H9 (cell line): ENCODE data around the gene KLHL1. TPM values are rescaled to one million over a fixed set of nuclear protein-coding genes. Genes with fewer than 3 reads are reported as not detected.

ENCODE experiments used
- DNase-seq: peaks from one replicate; pipeline ENCODE4 v3.0.0-alpha.2; 2017
- H2AFZ ChIP-seq: one replicate; pipeline ENCODE4 v1.6.1; 2013; ENCODE audit warnings: mild to moderate bottlenecking, low read length, control low read depth, moderate library complexity
- H2AK5ac ChIP-seq: 2 replicates; pipeline ENCODE4 v1.6.1; 2013; ENCODE audit warnings: low read length, control low read depth, mixed read lengths; ENCODE audit not compliant: insufficient read length
- H2BK120ac ChIP-seq: one replicate; pipeline ENCODE4 v1.6.1; 2013; ENCODE audit warnings: low read depth, mild to moderate bottlenecking, low read length, control low read depth, inconsistent platforms; ENCODE audit not compliant: poor library complexity, severe bottlenecking
- H2BK12ac ChIP-seq: 2 replicates; pipeline ENCODE4 v1.6.1; 2013; ENCODE audit warnings: low read length, control low read depth, mixed read lengths, low read depth; ENCODE audit not compliant: insufficient read length
- H2BK15ac ChIP-seq: 2 replicates; pipeline ENCODE4 v1.6.1; 2013; ENCODE audit warnings: low read depth, low read length, control low read depth
- H2BK20ac ChIP-seq: one replicate; pipeline ENCODE4 v1.6.1; 2013; ENCODE audit warnings: low read depth, mild to moderate bottlenecking, low read length, control low read depth, inconsistent platforms; ENCODE audit not compliant: poor library complexity, severe bottlenecking
- H2BK5ac ChIP-seq: 2 replicates; pipeline ENCODE4 v1.6.1; 2013; ENCODE audit warnings: low read length, control low read depth, mixed read lengths; ENCODE audit not compliant: insufficient read length
- H3K14ac ChIP-seq: 2 replicates; pipeline ENCODE4 v1.6.1; 2013; ENCODE audit warnings: low read length, control low read depth; ENCODE audit not compliant: insufficient read depth
- H3K18ac ChIP-seq: 2 replicates; pipeline ENCODE4 v1.6.1; 2013; ENCODE audit warnings: low read depth, mild to moderate bottlenecking, mixed read lengths, low read length, control low read depth; ENCODE audit not compliant: insufficient read length
- H3K23ac ChIP-seq: 2 replicates; pipeline ENCODE4 v1.6.1; 2013; ENCODE audit warnings: low read length, control low read depth, mixed read lengths, low read depth; ENCODE audit not compliant: insufficient read length
- H3K23me2 ChIP-seq: 2 replicates; pipeline ENCODE4 v1.6.1; 2013; ENCODE audit warnings: low read depth, mild to moderate bottlenecking, mixed read lengths, low read length, control low read depth; ENCODE audit not compliant: insufficient read length, poor library complexity, severe bottlenecking
- H3K27ac ChIP-seq: 2 replicates; pipeline ENCODE4 v1.5.1; 2013; ENCODE audit warnings: low read length, control low read depth, mixed read lengths, low read depth; ENCODE audit not compliant: insufficient read length
- H3K27me3 ChIP-seq: 2 replicates; pipeline ENCODE4 v1.6.1; 2013; ENCODE audit warnings: low read length, control low read depth, inconsistent platforms; ENCODE audit not compliant: insufficient read depth
- H3K4ac ChIP-seq: 2 replicates; pipeline ENCODE4 v1.6.1; 2013; ENCODE audit warnings: low read depth, mild to moderate bottlenecking, control low read depth, inconsistent platforms, low read length, moderate library complexity
- H3K4me1 ChIP-seq: 2 replicates; pipeline ENCODE4 v1.6.1; 2013; ENCODE audit warnings: low read length, control low read depth, inconsistent platforms; ENCODE audit not compliant: insufficient read depth
- H3K4me2 ChIP-seq: 2 replicates; pipeline ENCODE4 v1.6.1; 2013; ENCODE audit warnings: low read length, control low read depth, mixed read lengths; ENCODE audit not compliant: insufficient read length, insufficient read depth
- H3K56ac ChIP-seq: 2 replicates; pipeline ENCODE4 v1.6.1; 2013; ENCODE audit warnings: low read depth, mild to moderate bottlenecking, mixed read lengths, low read length, control low read depth; ENCODE audit not compliant: insufficient read length
- H3K79me1 ChIP-seq: 2 replicates; pipeline ENCODE4 v1.6.1; 2013; ENCODE audit warnings: low read depth, mild to moderate bottlenecking, moderate library complexity, low read length, control low read depth, inconsistent platforms; ENCODE audit not compliant: insufficient read depth, poor library complexity, severe bottlenecking
- H3K79me2 ChIP-seq: 2 replicates; pipeline ENCODE4 v1.6.1; 2013; ENCODE audit warnings: low read length, control low read depth, inconsistent platforms; ENCODE audit not compliant: insufficient read depth
- H3K9ac ChIP-seq: 2 replicates; pipeline ENCODE4 v1.6.1; 2013; ENCODE audit warnings: low read length, control low read depth, mixed read lengths; ENCODE audit not compliant: insufficient read length; ENCODE audit errors: extremely low read depth
- H3K9me3 ChIP-seq: one replicate; pipeline ENCODE4 v1.6.1; 2013; ENCODE audit warnings: low read depth, low read length, inconsistent platforms; ENCODE audit not compliant: control insufficient read depth
- H3T11ph ChIP-seq: one replicate; pipeline ENCODE4 v1.6.1; 2013; ENCODE audit warnings: mild to moderate bottlenecking, low read length, control low read depth, inconsistent platforms
- H4K20me1 ChIP-seq: one replicate; pipeline ENCODE4 v1.6.1; 2013; ENCODE audit not compliant: control insufficient read depth, insufficient read length, insufficient read depth
- H4K5ac ChIP-seq: 2 replicates; pipeline ENCODE4 v1.6.1; 2013; ENCODE audit warnings: low read depth, mild to moderate bottlenecking, mixed read lengths, low read length, control low read depth; ENCODE audit not compliant: insufficient read length
- H4K8ac ChIP-seq: replicated peaks from 2 replicates; pipeline ENCODE4 v1.6.1; 2013; ENCODE audit warnings: low read length, control low read depth, mixed read lengths, low read depth; ENCODE audit not compliant: insufficient read length
- H4K91ac ChIP-seq: 2 replicates; pipeline ENCODE4 v1.6.1; 2013; ENCODE audit warnings: low read depth, mild to moderate bottlenecking, moderate library complexity, mixed read lengths, low read length, control low read depth; ENCODE audit not compliant: insufficient read length
- H3K27ac Mint-ChIP-seq, 3 experiments: 2 replicates in 2 of 3; 3 replicates in 1 of 3; pipeline ENCODE4 v1.8.0; 2020 to 2021; ENCODE audit warnings: mixed read lengths in 3 of 3, mild to moderate bottlenecking in 1 of 3, moderate library complexity in 1 of 3
- H3K27me3 Mint-ChIP-seq: 2 replicates; pipeline ENCODE4 v1.8.0; 2021; ENCODE audit warnings: low read depth, mild to moderate bottlenecking, moderate library complexity, mixed read lengths
- H3K36me3 Mint-ChIP-seq, 3 experiments: 2 replicates in 2 of 3; 3 replicates in 1 of 3; pipeline ENCODE4 v1.8.0; 2020 to 2021; ENCODE audit warnings: low read depth in 3 of 3, mixed read lengths in 3 of 3; ENCODE audit not compliant: insufficient read depth in 1 of 3
- H3K4me1 Mint-ChIP-seq, 2 experiments: 2 replicates each; pipeline ENCODE4 v1.8.0; 2020; ENCODE audit warnings: mixed read lengths in 2 of 2
- H3K4me3 Mint-ChIP-seq, 2 experiments: 2 replicates in 1 of 2; 3 replicates in 1 of 2; pipeline ENCODE4 v1.8.0; 2020 to 2021; ENCODE audit warnings: mild to moderate bottlenecking in 2 of 2, mixed read lengths in 2 of 2, moderate library complexity in 1 of 2
- H3K9me3 Mint-ChIP-seq, 2 experiments: 2 replicates in 1 of 2; 3 replicates in 1 of 2; pipeline ENCODE4 v1.8.0; 2020; ENCODE audit warnings: mild to moderate bottlenecking in 2 of 2, mixed read lengths in 2 of 2, moderate library complexity in 1 of 2
- total RNA-seq: library from RNA; stranded (reverse); gene quantifications from 2 replicates; pipeline ENCODE4 v1.2.1, GENCODE V29; 2021
- TF ChIP-seq, protein P1 (sequence below): fragments of 200-600 bp; sonication (generic); conservative IDR thresholded peaks from 3 replicates; pipeline ENCODE4 v1.8.0; 2021; ENCODE audit warnings: antibody characterized with exemption, mild to moderate bottlenecking

The KLHL1 gene
- total RNA-seq, 1 experiment from 2014 or later: not detected

DNA sequence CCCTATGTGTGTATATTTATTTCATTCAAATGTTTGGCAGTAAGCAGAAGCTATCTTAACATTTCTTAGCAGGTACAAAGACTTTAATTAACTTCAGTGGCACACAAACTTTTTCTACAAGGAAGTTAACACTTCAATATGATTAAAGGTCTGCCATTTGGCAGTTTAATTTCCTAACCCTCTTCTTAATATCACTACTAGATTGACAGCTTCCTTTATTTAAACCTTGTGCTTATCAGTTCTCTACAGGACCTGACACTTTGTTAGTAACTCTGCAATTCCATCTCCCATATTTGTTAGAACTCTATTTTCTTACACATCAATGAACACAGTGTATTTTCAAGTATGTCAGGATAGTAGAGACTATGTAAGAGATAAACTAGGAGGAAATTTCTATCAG is 153.0 kb downstream of the KLHL1 start:
- Histone ChIP-seq H3T11ph (no peak overlapping the region), H2BK5ac (no peak overlapping the region), H3K23me2 (no peaks in the 10 kb centered on the region), H3K9ac (no peak overlapping the region), H3K27ac (no peak overlapping the region), H3K18ac (no peak overlapping the region), H3K14ac (no peak overlapping the region), H3K23ac (no peak overlapping the region), H2BK15ac (no peak overlapping the region), H3K79me2 (no peaks in the 10 kb centered on the region), H2BK120ac (no peak overlapping the region), H3K79me1 (no peaks in the 10 kb centered on the region), H3K4ac (no peak overlapping the region), H3K27me3 (no peaks in the 10 kb centered on the region), H3K9me3 (no peaks in the 10 kb centered on the region), H2BK12ac (no peak overlapping the region), H2BK20ac (no peak overlapping the region), H4K91ac (no peak overlapping the region), H3K4me2 (no peak overlapping the region), H2AK5ac (no peak overlapping the region), H3K56ac (no peak overlapping the region), H4K20me1 (no peaks in the 10 kb centered on the region), H4K8ac (no peak overlapping the region), H4K5ac (no peak overlapping the region), H2AFZ (no peak overlapping the region), H3K4me1 (no peaks in the 10 kb centered on the region)
- no peak for DNase-seq
- H3K4me1 Mint-ChIP-seq: peaks cover 8 to 12% of the 10 kb centered on the region in 2 experiments; a peak in 3 of 4 replicates
- no peaks in the 10 kb centered on the region for H3K9me3 Mint-ChIP-seq
- H3K27me3 Mint-ChIP-seq: no peaks in the 10 kb centered on the region
- H3K36me3 Mint-ChIP-seq: no peaks in the 10 kb centered on the region
- H3K4me3 Mint-ChIP-seq: no peak overlapping the region
- TF ChIP-seq, protein P1, sequence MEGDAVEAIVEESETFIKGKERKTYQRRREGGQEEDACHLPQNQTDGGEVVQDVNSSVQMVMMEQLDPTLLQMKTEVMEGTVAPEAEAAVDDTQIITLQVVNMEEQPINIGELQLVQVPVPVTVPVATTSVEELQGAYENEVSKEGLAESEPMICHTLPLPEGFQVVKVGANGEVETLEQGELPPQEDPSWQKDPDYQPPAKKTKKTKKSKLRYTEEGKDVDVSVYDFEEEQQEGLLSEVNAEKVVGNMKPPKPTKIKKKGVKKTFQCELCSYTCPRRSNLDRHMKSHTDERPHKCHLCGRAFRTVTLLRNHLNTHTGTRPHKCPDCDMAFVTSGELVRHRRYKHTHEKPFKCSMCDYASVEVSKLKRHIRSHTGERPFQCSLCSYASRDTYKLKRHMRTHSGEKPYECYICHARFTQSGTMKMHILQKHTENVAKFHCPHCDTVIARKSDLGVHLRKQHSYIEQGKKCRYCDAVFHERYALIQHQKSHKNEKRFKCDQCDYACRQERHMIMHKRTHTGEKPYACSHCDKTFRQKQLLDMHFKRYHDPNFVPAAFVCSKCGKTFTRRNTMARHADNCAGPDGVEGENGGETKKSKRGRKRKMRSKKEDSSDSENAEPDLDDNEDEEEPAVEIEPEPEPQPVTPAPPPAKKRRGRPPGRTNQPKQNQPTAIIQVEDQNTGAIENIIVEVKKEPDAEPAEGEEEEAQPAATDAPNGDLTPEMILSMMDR: no peak
- no peak overlapping the region for H3K27ac Mint-ChIP-seq
